Measurements from ENCODE around the gene TRPM6. TPM values are rescaled to one million over a fixed set of nuclear protein-coding genes. Genes with fewer than 3 reads are reported as not detected.
"Not testable (repeated sequence)": the region's sequence is repeated elsewhere in the genome, so short reads cannot be mapped to it uniquely, and the experiment has no call there.

Gene TRPM6
- total RNA-seq, 1 donor from 2014 or later, result 1.6 TPM

DNA sequence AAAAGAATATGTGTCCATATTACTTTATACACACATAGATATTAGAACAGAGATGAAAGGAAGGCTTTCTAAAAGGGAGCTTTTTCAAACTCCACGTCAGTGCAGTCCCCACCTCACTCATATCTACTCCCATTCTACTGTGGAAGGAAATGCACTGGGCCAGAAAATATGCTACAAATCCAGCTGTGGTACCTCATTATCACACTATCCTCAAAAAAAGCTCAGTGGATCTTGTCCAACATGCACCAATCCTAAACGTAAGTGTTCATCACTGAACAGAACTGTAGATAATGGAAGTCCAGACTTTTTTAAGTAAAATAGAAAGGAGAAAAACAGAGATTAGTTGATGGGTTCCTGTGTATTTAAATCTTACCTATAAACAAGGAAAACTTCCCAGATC lies 27.9 kb downstream of the TRPM6 start:
- TF ChIP-seq, protein P1, sequence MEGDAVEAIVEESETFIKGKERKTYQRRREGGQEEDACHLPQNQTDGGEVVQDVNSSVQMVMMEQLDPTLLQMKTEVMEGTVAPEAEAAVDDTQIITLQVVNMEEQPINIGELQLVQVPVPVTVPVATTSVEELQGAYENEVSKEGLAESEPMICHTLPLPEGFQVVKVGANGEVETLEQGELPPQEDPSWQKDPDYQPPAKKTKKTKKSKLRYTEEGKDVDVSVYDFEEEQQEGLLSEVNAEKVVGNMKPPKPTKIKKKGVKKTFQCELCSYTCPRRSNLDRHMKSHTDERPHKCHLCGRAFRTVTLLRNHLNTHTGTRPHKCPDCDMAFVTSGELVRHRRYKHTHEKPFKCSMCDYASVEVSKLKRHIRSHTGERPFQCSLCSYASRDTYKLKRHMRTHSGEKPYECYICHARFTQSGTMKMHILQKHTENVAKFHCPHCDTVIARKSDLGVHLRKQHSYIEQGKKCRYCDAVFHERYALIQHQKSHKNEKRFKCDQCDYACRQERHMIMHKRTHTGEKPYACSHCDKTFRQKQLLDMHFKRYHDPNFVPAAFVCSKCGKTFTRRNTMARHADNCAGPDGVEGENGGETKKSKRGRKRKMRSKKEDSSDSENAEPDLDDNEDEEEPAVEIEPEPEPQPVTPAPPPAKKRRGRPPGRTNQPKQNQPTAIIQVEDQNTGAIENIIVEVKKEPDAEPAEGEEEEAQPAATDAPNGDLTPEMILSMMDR (conservative IDR thresholded peaks at IDR 0.05; ENCODE audit: low read depth, low read length), result no peak
- DNase-seq (ENCODE audit: low read depth), result no peak
- H3K4me3 ChIP-seq (ENCODE audit: low read depth, low read length), result no peak overlapping the region

DNA sequence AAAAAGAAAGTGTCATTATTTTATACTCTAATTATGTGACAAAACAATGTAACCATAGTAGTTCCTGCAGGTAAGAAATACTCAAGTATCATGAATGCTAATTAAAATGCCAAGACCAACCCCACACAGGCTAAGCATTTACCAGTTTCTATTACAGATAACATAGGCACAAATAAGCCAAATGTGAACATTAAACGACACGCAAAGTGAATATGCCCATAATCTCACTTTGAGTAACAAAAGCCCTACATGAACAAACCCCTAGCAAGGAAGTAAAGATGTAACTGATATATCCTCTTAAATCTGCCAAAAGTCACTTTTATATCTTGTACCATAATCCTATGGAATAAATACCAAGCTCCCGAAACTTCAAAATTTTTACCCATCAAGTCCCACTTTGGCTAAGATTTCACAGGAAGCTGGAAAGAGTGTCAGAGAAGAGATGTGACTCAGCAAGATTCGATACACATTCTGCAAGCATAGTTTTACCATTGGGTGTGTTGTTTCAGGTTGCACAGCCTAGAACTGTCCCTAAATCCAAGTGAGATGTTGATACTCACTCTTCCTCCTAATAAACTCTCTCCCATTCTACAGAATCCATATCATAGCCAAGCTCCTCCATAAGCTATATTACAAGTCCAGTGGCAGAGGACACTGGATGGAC lies 28.8 kb downstream of the TRPM6 start:
- TF ChIP-seq, protein P1 (conservative IDR thresholded peaks at IDR 0.05; ENCODE audit: low read depth, low read length), result no peak
- no peak for DNase-seq (ENCODE audit: low read depth)
- H3K4me3 ChIP-seq (ENCODE audit: low read depth, low read length), result no peak overlapping the region

DNA sequence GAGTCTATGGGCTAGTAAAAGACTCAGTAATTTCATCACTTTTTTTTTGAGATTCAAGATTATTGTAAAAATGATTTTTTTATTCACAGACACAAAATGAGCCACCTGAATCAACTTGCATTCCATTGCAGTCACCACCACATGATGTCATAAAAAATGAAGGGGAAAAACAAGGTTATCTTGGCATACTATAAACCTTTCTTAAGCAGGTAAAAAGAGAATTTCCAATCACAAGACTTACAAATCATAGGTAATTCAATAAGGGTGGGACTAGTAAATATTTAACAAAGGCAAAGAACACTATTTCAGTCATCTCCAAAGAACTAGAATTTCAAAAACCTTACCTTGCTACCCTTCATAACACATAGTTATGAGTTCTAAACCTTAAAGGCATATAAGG lies 30.7 kb downstream of the TRPM6 start:
- DNase-seq (ENCODE audit: low read depth), result no peak
- TF ChIP-seq, protein P1 (conservative IDR thresholded peaks at IDR 0.05; ENCODE audit: low read depth, low read length), result no peak
- no peak overlapping the region for H3K4me3 ChIP-seq (ENCODE audit: low read depth, low read length)

DNA sequence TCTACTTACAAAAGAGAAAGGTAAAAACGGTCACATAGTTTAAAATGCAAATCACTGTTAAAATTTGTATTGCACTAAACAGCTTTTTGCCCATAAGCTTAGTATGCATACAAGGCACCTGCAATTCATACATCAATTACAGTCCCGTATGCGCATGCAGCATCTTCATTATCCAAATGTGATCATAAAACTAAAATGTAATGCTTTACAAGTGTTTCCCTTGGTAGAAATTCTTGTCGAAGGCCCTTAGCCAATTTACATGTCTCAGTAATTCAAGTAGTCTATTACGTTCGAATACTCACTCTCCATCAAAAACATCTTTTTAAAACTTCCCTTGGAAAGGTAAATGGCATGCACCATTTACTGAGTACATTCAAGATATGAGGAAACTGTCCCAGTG lies 32.6 kb downstream of the TRPM6 start:
- no peak overlapping the region for H3K4me3 ChIP-seq (ENCODE audit: low read depth, low read length)
- no peak for DNase-seq (ENCODE audit: low read depth)
- TF ChIP-seq, protein P1 (conservative IDR thresholded peaks at IDR 0.05; ENCODE audit: low read depth, low read length), result no peak

DNA sequence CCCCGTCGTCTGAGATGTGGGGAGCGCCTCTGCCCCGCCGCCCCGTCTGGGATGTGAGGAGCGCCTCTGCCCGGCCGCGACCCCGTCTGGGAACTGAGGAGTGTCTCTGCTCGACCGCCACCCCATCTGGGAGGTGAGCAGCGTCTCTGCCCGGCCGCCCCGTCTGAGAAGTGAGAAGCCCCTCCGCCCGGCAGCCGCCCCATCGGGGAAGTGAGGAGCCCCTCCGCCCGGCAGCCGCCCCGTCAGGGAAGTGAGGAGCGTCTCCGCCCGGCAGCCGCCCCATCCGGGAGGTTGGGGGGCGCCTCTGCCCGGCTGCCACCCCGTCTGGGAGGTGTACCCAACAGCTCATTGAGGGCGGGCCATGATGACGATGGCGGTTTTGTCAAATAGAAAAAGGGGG lies 34.7 kb downstream of the TRPM6 start:
- not testable (repeated sequence) for H3K4me3 ChIP-seq (ENCODE audit: low read depth, low read length); DNase-seq (ENCODE audit: low read depth)

DNA sequence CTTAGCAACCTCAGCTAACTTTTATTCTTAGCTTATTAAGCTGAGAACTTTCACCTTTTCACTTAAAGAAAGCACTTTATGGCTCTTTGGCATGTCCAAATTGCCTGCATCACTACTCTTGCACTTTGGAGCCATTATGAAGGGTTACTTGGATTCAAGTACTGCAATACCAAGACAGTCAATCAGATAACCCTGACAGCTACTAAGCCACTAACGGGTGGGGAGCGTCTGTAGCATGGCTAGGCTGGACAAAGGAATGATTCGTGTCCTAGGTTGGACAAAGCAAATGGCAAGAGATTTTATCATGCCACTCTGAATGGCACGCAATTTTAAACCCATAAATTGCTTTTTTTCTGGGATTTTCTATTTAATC lies 39.6 kb downstream of the TRPM6 start:
- no peak for DNase-seq (ENCODE audit: low read depth)
- TF ChIP-seq, protein P1 (conservative IDR thresholded peaks at IDR 0.05; ENCODE audit: low read depth, low read length), result no peak
- no peak overlapping the region for H3K4me3 ChIP-seq (ENCODE audit: low read depth, low read length)

DNA sequence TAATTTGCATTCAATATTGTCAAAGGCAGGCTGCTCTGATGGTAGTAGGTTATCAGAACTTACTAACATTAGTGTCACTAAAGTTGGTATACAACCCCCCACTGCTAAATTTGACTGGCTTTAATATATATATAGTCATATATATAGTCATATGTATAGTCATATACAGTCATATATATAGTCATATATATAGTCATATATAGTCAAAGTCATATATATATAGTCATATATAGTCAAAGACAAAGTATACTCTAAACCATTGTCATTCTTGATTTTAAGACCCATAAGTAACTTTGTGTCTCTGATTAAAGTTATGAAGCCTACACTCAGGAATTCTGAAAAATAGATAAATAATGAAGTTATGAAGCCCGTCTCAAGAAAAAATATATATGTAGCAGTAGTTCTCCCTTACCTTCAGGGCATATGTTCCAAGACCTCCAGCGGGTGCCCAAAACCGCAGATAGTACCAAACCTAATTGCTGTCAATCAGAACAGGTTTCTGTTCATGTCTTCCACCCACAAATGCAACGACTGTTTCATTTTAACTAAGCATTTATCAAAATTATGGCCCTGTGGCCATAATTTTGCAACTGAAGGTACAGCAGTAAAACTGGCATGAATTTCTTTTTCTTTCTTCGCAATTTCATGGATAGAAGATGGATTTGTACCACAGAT lies 40.1 kb downstream of the TRPM6 start:
- no peak overlapping the region for H3K4me3 ChIP-seq (ENCODE audit: low read depth, low read length)
- DNase-seq (ENCODE audit: low read depth), result no peak
- TF ChIP-seq, protein P1 (conservative IDR thresholded peaks at IDR 0.05; ENCODE audit: low read depth, low read length), result no peak

Data from epithelial cell of proximal tubule (primary cell).